GM21360 (cell line): ENCODE measurements around the gene CRMP1.

Source experiments
- ATAC-seq: cut with Tn5 transposase; IDR thresholded peaks from one replicate; pipeline ENCODE4 v1.9.1; 2021; ENCODE audit warnings: mild to moderate bottlenecking, moderate library complexity; ENCODE audit not compliant: unreplicated experiment

The CRMP1 gene

GRCh38 chr4:5921101-5921980 is 28.5 kb upstream of the CRMP1 start:
- ATAC-seq, result no peak

GRCh38 chr4:5919571-5919970 is 26.7 kb upstream of the CRMP1 start:
- no peak for ATAC-seq

DNA sequence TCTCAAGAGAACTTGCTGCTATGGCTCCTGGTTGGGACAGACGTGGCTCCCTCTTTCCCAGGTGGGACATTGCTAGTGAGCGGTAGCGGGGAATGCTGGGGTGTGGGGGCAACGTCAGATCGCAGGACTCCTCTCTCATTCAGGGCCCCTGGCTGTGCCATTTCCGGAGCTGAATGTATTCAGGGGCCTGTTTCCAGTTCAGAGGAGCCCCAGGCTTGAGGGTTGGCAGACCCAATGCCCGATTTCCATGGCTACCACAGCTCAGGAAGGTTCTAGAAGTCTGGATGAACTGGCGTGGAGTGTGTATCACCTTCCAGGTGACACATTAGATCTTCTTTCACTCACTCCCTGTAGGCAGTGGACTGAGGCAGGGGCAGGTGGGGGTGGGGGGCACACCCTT is 26.2 kb upstream of the CRMP1 start:
- no peak for ATAC-seq

GRCh38 chr4:5918331-5918985 is 25.6 kb upstream of the CRMP1 start:
- no peak for ATAC-seq

- no peak for ATAC-seq
Measured at GRCh38 chr4:5917672-5918071, 24.8 kb upstream of the CRMP1 start.

- no peak for ATAC-seq
Measured at GRCh38 chr4:5916229-5916628, 23.3 kb upstream of the CRMP1 start.

DNA sequence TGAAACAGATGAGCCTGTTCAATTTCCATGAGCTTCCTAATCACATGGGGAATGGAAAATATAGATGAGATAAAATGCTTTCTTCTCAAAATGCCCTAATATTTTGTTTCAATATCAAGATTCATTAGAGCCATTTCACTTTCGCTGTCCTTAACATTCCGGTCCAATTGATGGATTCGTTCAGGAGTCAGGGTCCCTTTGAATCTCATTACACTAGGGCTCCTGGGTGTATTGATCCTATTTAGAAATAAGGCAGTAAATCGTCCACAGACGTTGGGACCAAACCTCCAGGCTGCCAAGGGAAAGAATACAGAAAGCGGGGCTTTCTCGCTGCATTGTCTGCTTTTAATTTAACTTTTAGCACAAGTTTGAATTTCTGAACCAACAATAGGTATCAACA is 20.6 kb upstream of the CRMP1 start:
- no peak for ATAC-seq

DNA sequence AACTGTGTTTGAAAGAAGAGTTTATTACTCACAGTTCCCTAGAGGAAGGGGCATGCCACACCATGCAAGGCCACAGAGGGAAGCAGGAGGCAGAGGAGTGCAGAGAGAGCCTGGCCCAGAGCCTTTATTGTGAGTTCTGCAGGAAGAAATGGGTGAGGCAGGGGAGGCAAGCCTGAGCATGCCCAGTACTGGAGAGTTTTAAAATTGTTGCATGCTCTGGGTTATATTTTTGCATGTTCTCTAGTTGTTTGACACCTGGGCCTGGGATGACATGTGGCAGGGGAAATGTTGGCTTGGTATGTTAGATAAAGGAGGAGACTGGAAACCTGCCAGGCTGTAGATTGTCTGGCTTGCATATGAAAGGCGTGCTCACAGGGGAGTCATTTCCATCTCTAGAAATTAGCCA is 19.7 kb upstream of the CRMP1 start:
- ATAC-seq, result no peak

DNA sequence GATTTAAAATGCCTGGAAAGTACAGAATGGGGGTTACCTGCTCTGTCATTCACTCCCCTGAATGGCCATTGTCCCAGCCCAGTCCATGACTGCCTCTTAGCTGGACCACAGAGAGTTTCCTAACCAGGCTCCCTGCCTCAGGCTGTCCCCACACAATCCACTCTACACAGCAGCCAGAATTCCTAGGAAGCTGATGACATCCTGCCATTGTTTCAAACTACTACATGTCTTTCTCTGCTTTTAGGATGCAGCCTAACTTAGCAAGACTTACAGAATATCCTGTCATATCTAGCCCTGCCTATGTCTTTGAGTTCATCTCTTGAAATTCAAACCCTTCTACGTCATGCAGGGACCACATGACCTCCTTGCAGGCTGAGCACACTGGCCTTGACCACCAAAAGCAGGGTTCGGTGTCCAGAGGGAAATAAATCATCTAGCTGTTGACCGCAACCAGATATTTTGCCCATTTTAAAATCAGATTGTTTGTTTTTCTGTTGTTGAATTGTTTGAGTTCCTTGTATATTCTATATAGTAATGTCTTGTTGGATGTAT is 16.1 kb upstream of the CRMP1 start:
- ATAC-seq, result no peak

DNA sequence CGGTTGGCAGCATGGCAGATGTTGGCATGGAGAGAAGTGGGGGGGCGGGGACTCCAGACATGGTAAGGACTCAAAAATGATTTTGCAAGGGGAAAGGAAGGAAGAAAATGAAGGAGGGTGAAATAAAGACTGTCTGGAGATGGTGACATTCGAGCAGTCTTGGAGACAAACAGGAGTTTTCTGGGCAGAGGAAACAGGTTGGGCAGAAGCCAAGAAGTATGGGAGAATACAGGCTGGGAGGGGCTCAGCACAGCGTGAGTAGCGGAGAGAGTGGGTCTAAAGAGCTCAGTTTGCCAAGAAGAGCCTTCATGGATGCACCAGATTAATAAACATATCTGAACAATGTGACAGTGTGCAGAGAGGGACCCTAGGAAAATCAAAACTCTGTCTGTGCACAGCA is 13.3 kb upstream of the CRMP1 start:
- ATAC-seq, result no peak

DNA sequence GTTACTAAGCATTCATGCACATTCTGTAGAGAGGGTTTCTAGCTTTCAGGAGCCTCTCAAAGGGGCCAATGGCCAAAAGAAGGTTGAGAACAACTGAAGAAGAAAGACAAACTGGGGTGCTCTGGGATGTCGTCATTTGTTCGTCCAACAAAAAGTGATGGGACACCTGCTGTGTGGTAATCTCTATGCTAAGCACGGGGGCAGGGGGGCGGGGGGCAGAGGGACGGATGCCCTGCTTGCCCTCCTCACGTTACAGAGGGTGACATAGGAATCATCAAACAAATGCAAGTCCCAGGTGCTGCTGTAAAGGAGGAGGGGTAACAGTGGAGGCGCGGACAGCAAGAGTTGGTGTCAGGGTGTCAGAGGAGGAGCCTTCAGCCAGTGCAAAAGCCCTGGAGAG is 12.8 kb upstream of the CRMP1 start:
- ATAC-seq, result no peak

- ATAC-seq, result no peak
Measured at GRCh38 chr4:5900844-5901243, 8.0 kb upstream of the CRMP1 start.

- ATAC-seq, result no peak
Measured at GRCh38 chr4:5899881-5900280, 7.0 kb upstream of the CRMP1 start.

- ATAC-seq, result no peak
Measured at GRCh38 chr4:5899396-5899795, 6.5 kb upstream of the CRMP1 start.

GRCh38 chr4:5897674-5898073 is 4.8 kb upstream of the CRMP1 start:
- ATAC-seq, result no peak

- no peak for ATAC-seq
Measured at GRCh38 chr4:5895287-5895686, 2.4 kb upstream of the CRMP1 start.

GRCh38 chr4:5894266-5894665 is 1.4 kb upstream of the CRMP1 start:
- ATAC-seq, result no peak

GRCh38 chr4:5893591-5893990 is 705 bp upstream of the CRMP1 start:
- no peak for ATAC-seq

DNA sequence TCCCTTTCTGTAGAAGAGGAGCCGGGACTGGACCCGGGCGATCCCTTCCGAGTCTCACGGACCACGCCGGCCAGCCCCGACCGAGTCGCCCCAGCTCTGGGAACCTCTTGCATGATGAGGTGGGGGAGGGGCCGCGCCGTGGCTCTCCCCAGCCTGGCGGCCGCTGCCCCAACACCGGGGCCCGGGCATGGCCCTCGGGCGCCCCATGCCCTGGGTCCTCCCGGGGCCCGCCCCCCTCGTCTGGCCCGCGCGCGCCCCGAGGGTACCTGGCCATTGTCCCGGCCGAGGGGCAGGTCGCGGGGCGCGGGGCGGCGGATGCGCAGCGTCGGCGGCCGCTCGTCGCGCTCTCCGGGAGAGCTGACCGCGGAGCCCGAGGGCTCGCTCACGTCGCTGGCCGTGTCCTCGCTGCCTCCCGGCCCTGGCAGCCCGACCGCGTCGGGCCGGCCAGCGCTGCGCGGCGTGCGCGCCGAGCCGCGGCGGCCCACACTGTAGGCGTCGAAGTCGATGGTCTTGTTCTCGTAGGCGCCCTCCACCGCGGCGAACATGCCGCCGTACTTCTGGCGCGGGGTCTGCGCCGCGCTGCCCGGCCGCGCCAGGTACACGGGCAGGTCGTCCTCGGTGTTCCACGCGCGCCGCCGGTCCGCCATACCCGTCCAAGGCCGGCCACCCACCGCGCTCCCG is 423 bp downstream of the CRMP1 start:
- ATAC-seq, result no peak

DNA sequence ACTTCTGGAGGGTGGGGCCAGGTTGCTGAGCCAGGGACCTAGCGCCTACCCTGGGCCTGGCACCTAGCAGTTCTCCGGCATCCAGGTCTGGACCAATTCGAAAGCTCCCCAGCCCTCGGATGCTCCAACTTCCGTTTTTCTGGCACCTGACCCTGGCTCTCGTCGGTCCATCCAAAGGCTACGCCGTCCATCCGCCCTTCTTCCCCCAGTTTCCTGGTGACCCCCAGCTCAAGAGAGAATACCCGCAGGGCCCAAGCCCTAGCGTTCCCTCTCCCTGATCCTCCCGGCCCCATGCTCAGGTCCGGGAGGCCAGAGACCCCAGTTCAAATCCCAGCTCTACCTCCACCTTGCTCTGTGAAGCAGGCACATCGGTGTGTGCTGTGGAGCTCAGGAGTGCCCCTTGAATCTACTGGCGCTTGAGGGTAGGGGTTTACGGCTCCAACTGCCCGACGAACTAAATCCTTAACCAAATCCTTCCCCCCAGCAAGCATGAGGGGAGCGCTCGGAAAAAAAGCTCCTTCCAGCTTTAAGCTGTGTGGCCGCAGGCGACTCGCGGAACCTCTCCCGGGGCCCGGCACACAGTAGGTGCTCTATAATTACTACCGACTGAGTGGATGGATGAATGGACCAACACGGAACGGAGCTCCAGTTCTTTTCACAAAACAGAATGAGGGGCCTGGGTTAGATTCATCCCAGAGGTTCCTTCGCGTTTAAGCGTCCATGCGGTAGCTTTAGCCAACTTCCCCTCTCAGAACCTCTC is 1.1 kb downstream of the CRMP1 start:
- no peak for ATAC-seq
